Activated T-cell treated with anti-CD3 and anti-CD28 coated beads, Interleukin-2, amount 50 U/mL, for 24 hours (primary cell): ENCODE data around the gene FAM162B.

ENCODE experiments used
- DNase-seq: peaks from one replicate; pipeline ENCODE4 v3.0.0-alpha.2; 2020
- H3K27ac Mint-ChIP-seq: 2 replicates; pipeline ENCODE4 v1.8.0; 2020; ENCODE audit warnings: mild to moderate bottlenecking, mixed read lengths
- H3K27me3 Mint-ChIP-seq: 2 replicates; pipeline ENCODE4 v1.8.0; 2020; ENCODE audit warnings: mixed read lengths
- H3K36me3 Mint-ChIP-seq: 2 replicates; pipeline ENCODE4 v1.8.0; 2020; ENCODE audit warnings: low read depth, mixed read lengths
- H3K4me1 Mint-ChIP-seq: 2 replicates; pipeline ENCODE4 v1.8.0; 2020; ENCODE audit warnings: low read depth, mixed read lengths
- H3K4me3 Mint-ChIP-seq: 2 replicates; pipeline ENCODE4 v1.8.0; 2020; ENCODE audit warnings: mild to moderate bottlenecking, moderate library complexity, mixed read lengths
- H3K9me3 Mint-ChIP-seq: 2 replicates; pipeline ENCODE4 v1.8.0; 2020; ENCODE audit warnings: mixed read lengths

The FAM162B gene

GRCh38 chr6:116764961-116765841 lies at the start of gene FAM162B:
Gene FAM162B (minus strand): TSS chr6:116765719. CDS start chr6:116765576, 143 bp downstream.
- H3K9me3 Mint-ChIP-seq: no peaks in the 10 kb centered on the region
- peak within 1 kb of the TSS; percentile 66 for H3K4me3 Mint-ChIP-seq
- no peak for DNase-seq
- peaks cover 10% of the 10 kb centered on the region for H3K4me1 Mint-ChIP-seq
- H3K36me3 Mint-ChIP-seq: no peaks in the 10 kb centered on the region
- H3K27ac Mint-ChIP-seq: no peak within 1 kb of the TSS
- H3K27me3 Mint-ChIP-seq: peaks cover 64% of the 10 kb centered on the region

GRCh38 chr6:116812051-116812650 lies 46.6 kb upstream of the FAM162B start:
- DNase-seq: no peak
- no peak overlapping the region for H3K4me3 Mint-ChIP-seq
- H3K27me3 Mint-ChIP-seq: peaks cover 10% of the 10 kb centered on the region
- H3K36me3 Mint-ChIP-seq: no peaks in the 10 kb centered on the region
- no peak overlapping the region for H3K27ac Mint-ChIP-seq
- H3K9me3 Mint-ChIP-seq: peaks cover 14% of the 10 kb centered on the region
- H3K4me1 Mint-ChIP-seq: no peaks in the 10 kb centered on the region

- no peaks in the 10 kb centered on the region for H3K4me1 Mint-ChIP-seq
- no peaks in the 10 kb centered on the region for H3K9me3 Mint-ChIP-seq
- peaks cover 18% of the 10 kb centered on the region for H3K27me3 Mint-ChIP-seq
- no peaks in the 10 kb centered on the region for H3K36me3 Mint-ChIP-seq
- H3K4me3 Mint-ChIP-seq: no peak overlapping the region
- H3K27ac Mint-ChIP-seq: no peak overlapping the region
- no peak for DNase-seq
These were observed 36.5 kb upstream of the FAM162B start for GRCh38 chr6:116801971-116802370.

GRCh38 chr6:116799945-116800344 lies 34.4 kb upstream of the FAM162B start:
- Mint-ChIP-seq H3K36me3 (no peaks in the 10 kb centered on the region), H3K27ac (no peak overlapping the region), H3K4me3 (no peak overlapping the region), H3K4me1 (no peaks in the 10 kb centered on the region), H3K9me3 (no peaks in the 10 kb centered on the region), H3K27me3 (peaks cover 9% of the 10 kb centered on the region)
- no peak for DNase-seq

- Mint-ChIP-seq H3K4me1 (no peaks in the 10 kb centered on the region), H3K27ac (no peak overlapping the region), H3K36me3 (no peaks in the 10 kb centered on the region), H3K27me3 (peaks cover 8% of the 10 kb centered on the region), H3K9me3 (no peaks in the 10 kb centered on the region), H3K4me3 (no peak overlapping the region)
- DNase-seq: no peak
These were observed 32.1 kb upstream of the FAM162B start for GRCh38 chr6:116797585-116797984.

GRCh38 chr6:116793224-116793623 lies 27.7 kb upstream of the FAM162B start:
- H3K4me1 Mint-ChIP-seq: no peaks in the 10 kb centered on the region
- peaks cover 7% of the 10 kb centered on the region for H3K27me3 Mint-ChIP-seq

GRCh38 chr6:116783852-116784251 lies 18.3 kb upstream of the FAM162B start:
- Mint-ChIP-seq H3K9me3 (no peaks in the 10 kb centered on the region), H3K4me1 (no peaks in the 10 kb centered on the region), H3K27me3 (peaks cover 16% of the 10 kb centered on the region), H3K36me3 (no peaks in the 10 kb centered on the region), H3K27ac (no peak overlapping the region), H3K4me3 (no peak overlapping the region)
- no peak for DNase-seq

More at GRCh38 chr6:116793224-116793623, 27.7 kb upstream of the FAM162B start:
- Mint-ChIP-seq H3K27ac (no peak overlapping the region), H3K4me3 (no peak overlapping the region), H3K9me3 (no peaks in the 10 kb centered on the region), H3K36me3 (no peaks in the 10 kb centered on the region)
- no peak for DNase-seq

- Mint-ChIP-seq H3K9me3 (no peaks in the 10 kb centered on the region), H3K4me1 (no peaks in the 10 kb centered on the region), H3K36me3 (no peaks in the 10 kb centered on the region), H3K4me3 (no peak overlapping the region), H3K27ac (no peak overlapping the region), H3K27me3 (peaks cover 30% of the 10 kb centered on the region)
- no peak for DNase-seq
These were observed 14.2 kb upstream of the FAM162B start for GRCh38 chr6:116779573-116780164.

- Mint-ChIP-seq H3K9me3 (no peaks in the 10 kb centered on the region), H3K27me3 (peaks cover 41% of the 10 kb centered on the region), H3K27ac (no peak overlapping the region), H3K4me1 (no peaks in the 10 kb centered on the region), H3K4me3 (no peak overlapping the region), H3K36me3 (no peaks in the 10 kb centered on the region)
- DNase-seq: no peak
These were observed 8.4 kb upstream of the FAM162B start for GRCh38 chr6:116773886-116774285.

GRCh38 chr6:116772450-116772849 lies 6.9 kb upstream of the FAM162B start:
- H3K4me3 Mint-ChIP-seq: no peak overlapping the region
- H3K9me3 Mint-ChIP-seq: no peaks in the 10 kb centered on the region
- H3K36me3 Mint-ChIP-seq: no peaks in the 10 kb centered on the region
- no peak for DNase-seq
- no peaks in the 10 kb centered on the region for H3K4me1 Mint-ChIP-seq
- no peak overlapping the region for H3K27ac Mint-ChIP-seq
- H3K27me3 Mint-ChIP-seq: peaks cover 43% of the 10 kb centered on the region

- H3K4me3 Mint-ChIP-seq: no peak overlapping the region
- no peaks in the 10 kb centered on the region for H3K9me3 Mint-ChIP-seq
- H3K4me1 Mint-ChIP-seq: peaks cover 10% of the 10 kb centered on the region
- no peak overlapping the region for H3K27ac Mint-ChIP-seq
- no peak for DNase-seq
- H3K27me3 Mint-ChIP-seq: peaks cover 65% of the 10 kb centered on the region
- H3K36me3 Mint-ChIP-seq: no peaks in the 10 kb centered on the region
These were observed 2.2 kb upstream of the FAM162B start for GRCh38 chr6:116767715-116768114.

- Mint-ChIP-seq H3K4me3 (no peak overlapping the region), H3K36me3 (no peaks in the 10 kb centered on the region), H3K4me1 (peaks cover 10% of the 10 kb centered on the region), H3K9me3 (no peaks in the 10 kb centered on the region), H3K27ac (no peak overlapping the region), H3K27me3 (peaks cover 67% of the 10 kb centered on the region)
- DNase-seq: no peak
These were observed 1.1 kb upstream of the FAM162B start for GRCh38 chr6:116766506-116767176.

- Mint-ChIP-seq H3K27me3 (peaks cover 67% of the 10 kb centered on the region), H3K9me3 (no peaks in the 10 kb centered on the region), H3K36me3 (no peaks in the 10 kb centered on the region), H3K4me1 (peaks cover 10% of the 10 kb centered on the region), H3K27ac (no peak overlapping the region), H3K4me3 (peak overlapping the region; percentile 62)
- DNase-seq: no peak
These were observed 924 bp downstream of the FAM162B start for GRCh38 chr6:116764629-116764960.

- Mint-ChIP-seq H3K27me3 (peaks cover 66% of the 10 kb centered on the region), H3K4me3 (peak overlapping the region; percentile 62)
These were observed 1.5 kb downstream of the FAM162B start for GRCh38 chr6:116763906-116764628.

More at GRCh38 chr6:116763906-116764628, 1.5 kb downstream of the FAM162B start:
- Mint-ChIP-seq H3K27ac (no peak overlapping the region), H3K4me1 (peaks cover 10% of the 10 kb centered on the region), H3K9me3 (no peaks in the 10 kb centered on the region), H3K36me3 (no peaks in the 10 kb centered on the region)
- no peak for DNase-seq
